Endothelial cell of umbilical vein (primary cell): ENCODE data around the gene PSMD13. TPM values are rescaled to one million over a fixed set of nuclear protein-coding genes. Genes with fewer than 3 reads are reported as not detected.

Experiments used
- BruUV-seq: library from RNA; stranded (reverse); fragments of 400-500 nt; replicated peaks from 2 replicates; lab custom pipeline; 2021; lab: Mats Ljungman, UMichigan
- CTCF ChIA-PET: fragments of 300-600, 350-600 bp; sonication (Branson Sonifier 250); formaldehyde crosslinking; loops from one replicate; lab custom pipeline; 2021; ENCODE audit warnings: antibody characterized with exemption, inconsistent platforms; lab: Charles Lee
- POLR2A ChIA-PET: fragments of 300-600, 350-600 bp; sonication (Branson Sonifier 250); formaldehyde crosslinking; loops from one replicate; lab custom pipeline; 2021; ENCODE audit warnings: antibody characterized with exemption, inconsistent platforms; lab: Charles Lee
- DNase-seq: peaks from one replicate; pipeline ENCODE4 v3.0.0-alpha.2; 2011; ENCODE audit warnings: low read depth, low spot score
- FAIRE-seq: peaks from 2 replicates; lab custom pipeline; 2011; peaks lifted over from hg19 to GRCh38; lab: Jason Lieb, UNC
- H2AFZ ChIP-seq: 2 replicates; pipeline ENCODE4 v1.6.0; 2012; ENCODE audit warnings: low read depth, low read length, control low read depth, inconsistent platforms
- H3K27ac ChIP-seq: 2 replicates; pipeline ENCODE4 v1.5.1; 2011; ENCODE audit warnings: low read depth, mild to moderate bottlenecking, control low read depth, low read length, moderate library complexity; ENCODE audit not compliant: insufficient read depth
- H3K27me3 ChIP-seq, 2 experiments: 2 replicates each; pipeline versions ENCODE4 v1.6.0 to v1.6.1; 2011; ENCODE audit warnings: low read length in 2 of 2, mixed read lengths in 1 of 2; ENCODE audit not compliant: control insufficient read depth in 2 of 2, insufficient read depth in 2 of 2
- H3K36me3 ChIP-seq, 2 experiments: 2 replicates in 1 of 2; 3 replicates in 1 of 2; pipeline ENCODE4 v1.5.1; 2011; ENCODE audit warnings: low read length in 2 of 2, mild to moderate bottlenecking in 1 of 2, moderate library complexity in 1 of 2; ENCODE audit not compliant: control insufficient read depth in 2 of 2, insufficient read depth in 2 of 2; ENCODE audit errors: extremely low read depth in 1 of 2
- H3K4me1 ChIP-seq: 3 replicates; pipeline ENCODE4 v1.5.1; 2011; ENCODE audit warnings: mild to moderate bottlenecking, low read length; ENCODE audit not compliant: control insufficient read depth, insufficient read depth; ENCODE audit errors: extremely low read depth
- H3K4me2 ChIP-seq: 2 replicates; pipeline ENCODE4 v1.6.1; 2011; ENCODE audit warnings: low read length, control low read depth, mixed read lengths; ENCODE audit not compliant: insufficient read depth
- H3K4me3 ChIP-seq, 3 experiments: fragments of 200-600 bp in 1 of 3; sonication (generic), shearing (Covaris generic) in 1 of 3; replicated peaks in 1 of 3; 2 replicates each; pipeline ENCODE4 v1.5.1; 2011 to 2016; ENCODE audit warnings: control low read depth in 3 of 3, low read length in 3 of 3, mild to moderate bottlenecking in 2 of 3, inconsistent platforms in 1 of 3, low read depth in 1 of 3, moderate library complexity in 1 of 3; ENCODE audit not compliant: insufficient read depth in 1 of 3
- H3K79me2 ChIP-seq: 2 replicates; pipeline ENCODE4 v1.6.0; 2012; ENCODE audit warnings: low read length, inconsistent platforms; ENCODE audit not compliant: control insufficient read depth, insufficient read depth
- H3K9ac ChIP-seq: replicated peaks from 2 replicates; pipeline ENCODE3; 2011; ENCODE audit warnings: low read length, control low read depth; ENCODE audit not compliant: insufficient read depth; ENCODE audit errors: extremely low read depth
- H3K9me1 ChIP-seq: replicated peaks from 3 replicates; pipeline ENCODE4 v1.6.0; 2011; ENCODE audit warnings: mild to moderate bottlenecking, low read length; ENCODE audit not compliant: control insufficient read depth, insufficient read depth; ENCODE audit errors: extremely low read depth
- H3K9me3 ChIP-seq: replicated peaks from 2 replicates; pipeline ENCODE4 v1.5.1; 2012; ENCODE audit warnings: low read length, inconsistent platforms; ENCODE audit not compliant: control insufficient read depth, insufficient read depth
- H4K20me1 ChIP-seq: replicated peaks from 2 replicates; pipeline ENCODE3; 2011; ENCODE audit warnings: mild to moderate bottlenecking, low read length; ENCODE audit not compliant: control insufficient read depth, insufficient read depth; ENCODE audit errors: extremely low read depth
- EZH2 ChIP-seq: IDR thresholded peaks from 2 replicates; pipeline ENCODE4 v1.6.1; 2012; ENCODE audit warnings: borderline replicate concordance, low read depth, mild to moderate bottlenecking, moderate library complexity, low read length, inconsistent platforms; ENCODE audit not compliant: severe bottlenecking
- FOS ChIP-seq: IDR thresholded peaks from 2 replicates; pipeline ENCODE4 v1.6.1; 2011; ENCODE audit warnings: mild to moderate bottlenecking, low read length, moderate library complexity, borderline replicate concordance; ENCODE audit not compliant: insufficient read depth
- GATA2 ChIP-seq: IDR thresholded peaks from 2 replicates; pipeline ENCODE4 v1.7.0; 2011; ENCODE audit warnings: low read depth, mild to moderate bottlenecking, moderate library complexity, mixed read lengths, low read length; ENCODE audit not compliant: insufficient read length, insufficient read depth
- JUN ChIP-seq: IDR thresholded peaks from 2 replicates; pipeline ENCODE4 v1.6.1; 2011; ENCODE audit warnings: borderline replicate concordance, low read depth; ENCODE audit not compliant: insufficient read length, insufficient read depth
- MAX ChIP-seq: IDR thresholded peaks from 2 replicates; pipeline ENCODE4 v1.6.1; 2011; ENCODE audit not compliant: insufficient read depth, insufficient read length
- MYC ChIP-seq: IDR thresholded peaks from one replicate; pipeline ENCODE4 v1.6.1; 2011; ENCODE audit warnings: mild to moderate bottlenecking, low read depth, low read length
- POLR2A ChIP-seq: IDR thresholded peaks from 2 replicates; pipeline ENCODE4 v1.6.1; 2012; ENCODE audit warnings: low read depth, mild to moderate bottlenecking, control low read depth, low read length
- POLR2AphosphoS5 ChIP-seq: IDR thresholded peaks from 2 replicates; pipeline ENCODE4 v1.6.1; 2012; ENCODE audit warnings: low read depth, mild to moderate bottlenecking, control low read depth, low read length, moderate library complexity; ENCODE audit not compliant: insufficient read depth
- dilution Hi-C: fragments of 300-500 bp; cut with MboI; formaldehyde crosslinking; loops from one replicate; pipeline ENCODE4 v1.15.0; 2019; ENCODE audit warnings: low sequenced_read_pairs; ENCODE audit not compliant: extremely low pct_ligation_motif_present
- intact Hi-C: fragments of 100-400 bp; cut with micrococcal nuclease; formaldehyde crosslinking; loops from one replicate; pipeline ENCODE4 v1.10.0; 2022
- polyA plus RNA-seq, 4 experiments: library from polyadenylated mRNA; depleted of rRNA in 3 of 4; stranded (reverse) in 3 of 4; unstranded in 1 of 4; fragments of >200 nt; gene quantifications; 2 replicates each; pipeline versions ENCODE4 v1.2.1 to v1.2.3, GENCODE V29; 2011 to 2012; ENCODE audit warnings: missing spikeins in 1 of 4
- total RNA-seq: library from RNA; stranded (reverse); gene quantifications from 2 replicates; pipeline ENCODE4 v1.2.3, GENCODE V29; 2021
- TF ChIP-seq, protein P1 (sequence below), 2 donors: IDR thresholded peaks; 1 replicate in 1 of 2; 2 replicates in 1 of 2; pipeline ENCODE4 v1.5.1; 2011; ENCODE audit warnings: low read length in 2 of 2, mild to moderate bottlenecking in 2 of 2, moderate library complexity in 2 of 2, control low read depth in 1 of 2, inconsistent platforms in 1 of 2, low read depth in 1 of 2; ENCODE audit not compliant: insufficient read depth in 1 of 2; ENCODE audit errors: extremely low read depth in 1 of 2

PSMD13 gene
- total and polyA plus RNA-seq, 2 donors (not counting 3 experiments of a cell fraction or from before 2014, with no cell fraction given), result 168 to 214 TPM

- H3K4me2 ChIP-seq, result no peak within 1 kb of the TSS
- no peak for DNase-seq
- H3K4me3 ChIP-seq, result no peak within 1 kb of the TSS
- no peak within 1 kb of the TSS for H3K27ac ChIP-seq
- H3K4me1 ChIP-seq, result no peaks in the 10 kb centered on the region
- no peaks in the 10 kb centered on the region for H3K79me2 ChIP-seq
- H3K36me3 ChIP-seq, result no peaks in the 10 kb centered on the region
- BruUV-seq, result no TSS peak
- TF ChIP-seq JUN, result no peak
- TF ChIP-seq EZH2, result no peak
- no peak for TF ChIP-seq MYC
- TF ChIP-seq GATA2, result no peak
- TF ChIP-seq FOS, result no peak
- TF ChIP-seq, protein P1, sequence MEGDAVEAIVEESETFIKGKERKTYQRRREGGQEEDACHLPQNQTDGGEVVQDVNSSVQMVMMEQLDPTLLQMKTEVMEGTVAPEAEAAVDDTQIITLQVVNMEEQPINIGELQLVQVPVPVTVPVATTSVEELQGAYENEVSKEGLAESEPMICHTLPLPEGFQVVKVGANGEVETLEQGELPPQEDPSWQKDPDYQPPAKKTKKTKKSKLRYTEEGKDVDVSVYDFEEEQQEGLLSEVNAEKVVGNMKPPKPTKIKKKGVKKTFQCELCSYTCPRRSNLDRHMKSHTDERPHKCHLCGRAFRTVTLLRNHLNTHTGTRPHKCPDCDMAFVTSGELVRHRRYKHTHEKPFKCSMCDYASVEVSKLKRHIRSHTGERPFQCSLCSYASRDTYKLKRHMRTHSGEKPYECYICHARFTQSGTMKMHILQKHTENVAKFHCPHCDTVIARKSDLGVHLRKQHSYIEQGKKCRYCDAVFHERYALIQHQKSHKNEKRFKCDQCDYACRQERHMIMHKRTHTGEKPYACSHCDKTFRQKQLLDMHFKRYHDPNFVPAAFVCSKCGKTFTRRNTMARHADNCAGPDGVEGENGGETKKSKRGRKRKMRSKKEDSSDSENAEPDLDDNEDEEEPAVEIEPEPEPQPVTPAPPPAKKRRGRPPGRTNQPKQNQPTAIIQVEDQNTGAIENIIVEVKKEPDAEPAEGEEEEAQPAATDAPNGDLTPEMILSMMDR (IDR thresholded peaks at IDR 0.05; ENCODE audit: extremely low read depth in 1 of 2, insufficient read depth in 1 of 2, low read depth in 1 of 2, low read length in 2 of 2), result no peak
- no peak for TF ChIP-seq POLR2AphosphoS5
- no peak for TF ChIP-seq MAX
- TF ChIP-seq POLR2A, result no peak
- H3K27me3 ChIP-seq, result peaks cover 48 to 68% of the 10 kb centered on the region in 2 experiments
- dilution Hi-C loops (no loop called here), intact Hi-C loops (no loop called here)
- CTCF ChIA-PET, result interaction anchor here (1.5 kb wide), 1 partner anchor 28 kb away, joined by 5 read pairs; no protein-coding TSS in a partner anchor
- no peaks in the 10 kb centered on the region for H4K20me1 ChIP-seq
- POLR2A ChIA-PET, result no interaction called here
- no peaks in the 10 kb centered on the region for H3K9me3 ChIP-seq
- H3K9me1 ChIP-seq, result no peaks in the 10 kb centered on the region
- no peak within 1 kb of the TSS for H3K9ac ChIP-seq
- H2AFZ ChIP-seq, result no peak within 1 kb of the TSS
- FAIRE-seq, result no peak
Observed at GRCh38 chr11:278001-278951, 41.5 kb downstream of the PSMD13 start, which contains the start of gene NLRP6. Gene NLRP6, plus strand, starts transcription at chr11:278407. Its CDS starts 163 bp downstream, at chr11:278570.
